ENCODE data around the gene ANKMY2.

The ANKMY2 gene

DNA sequence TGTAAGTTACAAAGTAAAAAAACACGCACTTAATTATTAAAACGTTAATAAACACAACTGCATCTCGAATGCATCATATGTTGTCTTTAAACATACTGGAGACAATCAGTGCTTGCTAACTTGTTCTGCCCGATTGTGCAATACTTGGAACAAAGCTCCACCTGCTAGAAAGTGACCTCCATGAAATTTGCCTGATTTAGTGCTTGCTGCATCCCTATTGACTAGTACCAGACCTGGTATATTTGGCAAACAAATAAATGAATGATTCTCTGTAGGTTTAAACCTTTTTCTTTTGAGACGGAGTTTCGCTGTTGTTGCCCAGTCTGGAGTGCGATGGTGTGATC, 6.7 kb upstream of the ANKMY2 start:
- Histone ChIP-seq H3K36me3 (ENCODE audit: control insufficient read depth in 4 of 4, insufficient read depth in 4 of 4, low read length in 3 of 4) (peaks cover 0 to 16% (median 0%) of the 10 kb centered on the region in 4 experiments), H3K27me3 (replicated peaks in 2 of 5; ENCODE audit: control insufficient read depth in 4 of 5, insufficient read depth in 5 of 5, low read length in 4 of 5) (no peaks in the 10 kb centered on the region), H3K4me3 (ENCODE audit: control insufficient read depth in 1 of 7, extremely low read depth in 1 of 7, insufficient read depth in 4 of 7, low read depth in 2 of 7, low read length in 6 of 7) (peak overlapping the region in 3 of 7 experiments; percentile 9 to 60 (median 46)), H3K9me3 (ENCODE audit: control extremely low read depth in 1 of 5, control insufficient read depth in 4 of 5, insufficient read depth in 2 of 5, low read depth in 1 of 5, low read length in 4 of 5) (no peaks in the 10 kb centered on the region), H3K27ac (ENCODE audit: insufficient read depth in 1 of 2, low read depth in 1 of 2, low read length in 2 of 2, poor library complexity in 1 of 2, severe bottlenecking in 2 of 2) (no peak overlapping the region), H3K4me1 (ENCODE audit: control extremely low read depth in 1 of 4, control insufficient read depth in 4 of 4, insufficient read depth in 4 of 4, low read length in 3 of 4) (peaks cover 18 to 80% (median 51%) of the 10 kb centered on the region in 4 experiments)
- 96% methylated on average over 7 of the region's 7 CpGs for whole genome bisulfite sequencing (ENCODE audit: insufficient coverage)
- DNase-seq = no peak
- ChIA-PET CTCF (interaction anchor here (0.8 to 1.2 kb wide), 2 partner anchors 10 to 14 kb away, joined by 3 to 4 read pairs; no protein-coding TSS in a partner anchor), POLR2A (no interaction called here)

- Histone ChIP-seq H3K27me3 (replicated peaks in 2 of 5; ENCODE audit: control insufficient read depth in 4 of 5, insufficient read depth in 5 of 5, low read length in 4 of 5) (no peaks in the 10 kb centered on the region), H3K36me3 (ENCODE audit: control insufficient read depth in 4 of 4, insufficient read depth in 4 of 4, low read length in 3 of 4) (peaks cover 0 to 13% (median 0%) of the 10 kb centered on the region in 4 experiments), H3K9me3 (ENCODE audit: control extremely low read depth in 1 of 5, control insufficient read depth in 4 of 5, insufficient read depth in 2 of 5, low read depth in 1 of 5, low read length in 4 of 5) (no peaks in the 10 kb centered on the region), H3K4me3 (ENCODE audit: control insufficient read depth in 1 of 7, extremely low read depth in 1 of 7, insufficient read depth in 4 of 7, low read depth in 2 of 7, low read length in 6 of 7) (peak overlapping the region in 3 of 7 experiments; percentile 9 to 60 (median 46)), H3K27ac (ENCODE audit: insufficient read depth in 1 of 2, low read depth in 1 of 2, low read length in 2 of 2, poor library complexity in 1 of 2, severe bottlenecking in 2 of 2) (no peak overlapping the region), H3K4me1 (ENCODE audit: control extremely low read depth in 1 of 4, control insufficient read depth in 4 of 4, insufficient read depth in 4 of 4, low read length in 3 of 4) (peaks cover 24 to 80% (median 54%) of the 10 kb centered on the region in 4 experiments)
- POLR2A ChIA-PET = no interaction called here
- 41% methylated on average over 6 of the region's 9 CpGs for WGBS (ENCODE audit: insufficient coverage)
- DNase-seq = peak in 2 of 3 donors; percentile 34 to 54
- CTCF ChIA-PET = interaction anchor here (0.8 to 1.2 kb wide), 2 partner anchors 10 to 15 kb away, joined by 3 to 4 read pairs; no protein-coding TSS in a partner anchor
Observed at GRCh38 chr7:16651396-16652239, 6.1 kb upstream of the ANKMY2 start.

DNA sequence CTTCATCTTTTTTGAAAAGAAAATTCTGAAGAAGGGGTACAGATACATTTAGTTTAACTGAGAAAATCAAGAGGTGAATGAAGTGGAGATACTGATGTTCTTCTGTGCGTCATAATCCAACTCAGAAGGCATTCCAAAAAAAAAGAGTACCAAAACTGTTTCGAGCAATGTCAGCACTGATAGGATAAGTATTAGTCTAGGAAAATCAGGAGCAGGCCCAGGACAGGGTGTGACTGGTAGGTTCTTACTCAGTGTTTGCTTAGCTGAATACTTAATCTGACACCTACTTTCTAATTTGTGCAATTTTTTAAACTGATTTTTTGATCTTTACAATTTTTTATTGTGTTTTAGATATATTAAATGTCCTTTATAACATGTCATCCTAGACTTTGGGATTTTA, 4.7 kb upstream of the ANKMY2 start:
- H3K27ac ChIP-seq (ENCODE audit: insufficient read depth in 1 of 2, low read depth in 1 of 2, low read length in 2 of 2, poor library complexity in 1 of 2, severe bottlenecking in 2 of 2) = no peak overlapping the region
- CTCF ChIA-PET = no interaction called here
- H3K4me3 ChIP-seq (ENCODE audit: control insufficient read depth in 1 of 7, extremely low read depth in 1 of 7, insufficient read depth in 4 of 7, low read depth in 2 of 7, low read length in 6 of 7) = no peak overlapping the region
- H3K36me3 ChIP-seq (ENCODE audit: control insufficient read depth in 4 of 4, insufficient read depth in 4 of 4, low read length in 3 of 4) = peaks cover 0 to 11% (median 0%) of the 10 kb centered on the region in 4 experiments
- DNase-seq = no peak
- peaks cover 24 to 71% (median 50%) of the 10 kb centered on the region in 4 experiments for H3K4me1 ChIP-seq (ENCODE audit: control extremely low read depth in 1 of 4, control insufficient read depth in 4 of 4, insufficient read depth in 4 of 4, low read length in 3 of 4)
- POLR2A ChIA-PET = no interaction called here
- H3K9me3 ChIP-seq (ENCODE audit: control extremely low read depth in 1 of 5, control insufficient read depth in 4 of 5, insufficient read depth in 2 of 5, low read depth in 1 of 5, low read length in 4 of 5) = no peaks in the 10 kb centered on the region
- H3K27me3 ChIP-seq (replicated peaks in 2 of 5; ENCODE audit: control insufficient read depth in 4 of 5, insufficient read depth in 5 of 5, low read length in 4 of 5) = no peaks in the 10 kb centered on the region
- WGBS (ENCODE audit: insufficient coverage) = no CpG with 5 or more reads among the region's 2 CpGs

DNA sequence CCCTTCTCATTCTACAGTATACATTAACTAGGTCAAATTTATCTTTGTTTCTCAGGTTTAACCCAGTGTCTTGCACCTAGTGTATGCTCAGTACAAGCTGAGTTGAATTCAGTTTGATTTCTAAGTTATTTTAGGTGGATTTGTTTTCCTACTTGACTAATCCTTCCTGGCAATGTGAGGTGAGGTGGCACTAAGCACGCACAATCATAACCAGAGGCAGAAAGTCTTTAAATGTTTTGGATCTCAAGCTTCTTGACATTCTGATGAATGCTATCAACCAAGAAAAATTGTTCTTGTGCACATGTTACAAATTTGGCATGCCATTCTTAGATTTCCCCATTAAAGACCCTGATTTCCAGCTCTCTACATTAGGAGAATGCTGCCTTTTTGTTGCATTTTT, 3.6 kb upstream of the ANKMY2 start:
- H3K4me1 ChIP-seq (ENCODE audit: control extremely low read depth in 1 of 4, control insufficient read depth in 4 of 4, insufficient read depth in 4 of 4, low read length in 3 of 4) = peaks cover 26 to 76% (median 54%) of the 10 kb centered on the region in 4 experiments
- WGBS (ENCODE audit: insufficient coverage) = 75% methylated on average over 1 of the region's 1 CpG
- H3K9me3 ChIP-seq (ENCODE audit: control extremely low read depth in 1 of 5, control insufficient read depth in 4 of 5, insufficient read depth in 2 of 5, low read depth in 1 of 5, low read length in 4 of 5) = no peaks in the 10 kb centered on the region
- H3K36me3 ChIP-seq (ENCODE audit: control insufficient read depth in 4 of 4, insufficient read depth in 4 of 4, low read length in 3 of 4) = peaks cover 0 to 11% (median 0%) of the 10 kb centered on the region in 4 experiments
- ChIA-PET CTCF (interaction anchor here (0.7 kb wide), 1 partner anchor 9 kb away, joined by 3 read pairs; no protein-coding TSS in a partner anchor), POLR2A (no interaction called here)
- no peak overlapping the region for H3K27ac ChIP-seq (ENCODE audit: insufficient read depth in 1 of 2, low read depth in 1 of 2, low read length in 2 of 2, poor library complexity in 1 of 2, severe bottlenecking in 2 of 2)
- peak overlapping the region in 3 of 7 experiments; percentile 21 to 47 (median 37) for H3K4me3 ChIP-seq (ENCODE audit: control insufficient read depth in 1 of 7, extremely low read depth in 1 of 7, insufficient read depth in 4 of 7, low read depth in 2 of 7, low read length in 6 of 7)
- no peak for DNase-seq
- H3K27me3 ChIP-seq (replicated peaks in 2 of 5; ENCODE audit: control insufficient read depth in 4 of 5, insufficient read depth in 5 of 5, low read length in 4 of 5) = no peaks in the 10 kb centered on the region

- H3K27ac ChIP-seq (ENCODE audit: insufficient read depth in 1 of 2, low read depth in 1 of 2, low read length in 2 of 2, poor library complexity in 1 of 2, severe bottlenecking in 2 of 2) = no peak overlapping the region
- H3K4me1 ChIP-seq (ENCODE audit: control extremely low read depth in 1 of 4, control insufficient read depth in 4 of 4, insufficient read depth in 4 of 4, low read length in 3 of 4) = peaks cover 31 to 78% (median 59%) of the 10 kb centered on the region in 4 experiments
Observed at GRCh38 chr7:16648551-16648950, 3.0 kb upstream of the ANKMY2 start.

DNA sequence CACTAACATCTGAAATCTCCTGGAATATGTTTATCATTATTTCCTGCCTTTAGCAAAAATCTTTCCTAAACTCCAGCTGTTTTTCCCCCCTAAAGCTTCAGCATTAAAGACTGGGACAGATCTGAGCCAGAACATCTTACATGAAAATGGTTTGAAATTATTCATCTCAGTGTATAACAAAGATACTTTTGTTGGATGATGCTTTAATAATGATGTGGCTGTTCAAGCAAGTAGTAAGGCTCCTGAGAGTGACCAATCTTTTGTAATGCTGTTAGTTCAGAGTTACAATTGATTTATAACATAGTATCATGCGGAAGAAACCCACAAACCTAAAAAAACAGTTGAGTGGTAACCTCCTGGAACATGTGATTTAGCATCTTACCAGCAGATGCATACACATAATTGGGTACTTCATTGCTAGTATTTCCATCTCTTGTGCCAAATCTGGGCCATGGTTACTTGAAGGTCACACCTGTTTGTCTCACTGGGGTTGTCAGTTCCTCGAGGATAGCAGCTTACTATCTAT, 1.9 kb upstream of the ANKMY2 start:
- H3K4me1 ChIP-seq (ENCODE audit: control extremely low read depth in 1 of 4, control insufficient read depth in 4 of 4, insufficient read depth in 4 of 4, low read length in 3 of 4) = peaks cover 31 to 68% (median 52%) of the 10 kb centered on the region in 4 experiments
- DNase-seq = peak in 2 of 3 donors; percentile 63 to 67
- H3K9me3 ChIP-seq (ENCODE audit: control extremely low read depth in 1 of 5, control insufficient read depth in 4 of 5, insufficient read depth in 2 of 5, low read depth in 1 of 5, low read length in 4 of 5) = no peaks in the 10 kb centered on the region
- peaks cover 0 to 10% (median 0%) of the 10 kb centered on the region in 4 experiments for H3K36me3 ChIP-seq (ENCODE audit: control insufficient read depth in 4 of 4, insufficient read depth in 4 of 4, low read length in 3 of 4)
- CTCF ChIA-PET = interaction anchor here (1.3 kb wide), 1 partner anchor 9 kb away, joined by 4 read pairs; no protein-coding TSS in a partner anchor
- POLR2A ChIA-PET = no interaction called here
- peak overlapping the region in 6 of 7 experiments; percentile 92 to 99 (median 95) for H3K4me3 ChIP-seq (ENCODE audit: control insufficient read depth in 1 of 7, extremely low read depth in 1 of 7, insufficient read depth in 4 of 7, low read depth in 2 of 7, low read length in 6 of 7)
- no peaks in the 10 kb centered on the region for H3K27me3 ChIP-seq (replicated peaks in 2 of 5; ENCODE audit: control insufficient read depth in 4 of 5, insufficient read depth in 5 of 5, low read length in 4 of 5)
- peak overlapping the region in 1 of 2 experiments; percentile 74 for H3K27ac ChIP-seq (ENCODE audit: insufficient read depth in 1 of 2, low read depth in 1 of 2, low read length in 2 of 2, poor library complexity in 1 of 2, severe bottlenecking in 2 of 2)
- WGBS (ENCODE audit: insufficient coverage) = 29% methylated on average over 1 of the region's 2 CpGs

More at GRCh38 chr7:16648551-16648950, 3.0 kb upstream of the ANKMY2 start:
- H3K4me3 ChIP-seq (ENCODE audit: control insufficient read depth in 1 of 7, extremely low read depth in 1 of 7, insufficient read depth in 4 of 7, low read depth in 2 of 7, low read length in 6 of 7) = peak overlapping the region in 4 of 7 experiments; percentile 1 to 99 (median 24)
- H3K9me3 ChIP-seq (ENCODE audit: control extremely low read depth in 1 of 5, control insufficient read depth in 4 of 5, insufficient read depth in 2 of 5, low read depth in 1 of 5, low read length in 4 of 5) = no peaks in the 10 kb centered on the region
- ChIA-PET CTCF (no interaction called here), POLR2A (interaction anchor here (0.6 kb wide), 1 partner anchor 116 kb away, joined by 5 read pairs; no protein-coding TSS in a partner anchor)
- 44% methylated on average over 1 of the region's 1 CpG for WGBS (ENCODE audit: insufficient coverage)
- H3K36me3 ChIP-seq (ENCODE audit: control insufficient read depth in 4 of 4, insufficient read depth in 4 of 4, low read length in 3 of 4) = peaks cover 0 to 11% (median 0%) of the 10 kb centered on the region in 4 experiments
- H3K27me3 ChIP-seq (replicated peaks in 2 of 5; ENCODE audit: control insufficient read depth in 4 of 5, insufficient read depth in 5 of 5, low read length in 4 of 5) = no peaks in the 10 kb centered on the region
- DNase-seq = no peak
